Endothelial cell of umbilical vein (primary cell): ENCODE results near the gene KIAA1671. TPM values are rescaled to one million over a fixed set of nuclear protein-coding genes. Genes with fewer than 3 reads are reported as not detected.

ENCODE experiments used
- BruUV-seq: library from RNA; stranded (reverse); fragments of 400-500 nt; replicated peaks from 2 replicates; lab custom pipeline; 2021; lab: Mats Ljungman, UMichigan
- CTCF ChIA-PET: fragments of 300-600, 350-600 bp; sonication (Branson Sonifier 250); formaldehyde crosslinking; loops from one replicate; lab custom pipeline; 2021; ENCODE audit warnings: antibody characterized with exemption, inconsistent platforms; lab: Charles Lee
- POLR2A ChIA-PET: fragments of 300-600, 350-600 bp; sonication (Branson Sonifier 250); formaldehyde crosslinking; loops from one replicate; lab custom pipeline; 2021; ENCODE audit warnings: antibody characterized with exemption, inconsistent platforms; lab: Charles Lee
- DNase-seq: peaks from one replicate; pipeline ENCODE4 v3.0.0-alpha.2; 2011; ENCODE audit warnings: low read depth, low spot score
- FAIRE-seq: peaks from 2 replicates; lab custom pipeline; 2011; peaks lifted over from hg19 to GRCh38; lab: Jason Lieb, UNC
- H2AFZ ChIP-seq: 2 replicates; pipeline ENCODE4 v1.6.0; 2012; ENCODE audit warnings: low read depth, low read length, control low read depth, inconsistent platforms
- H3K27ac ChIP-seq: 2 replicates; pipeline ENCODE4 v1.5.1; 2011; ENCODE audit warnings: low read depth, mild to moderate bottlenecking, control low read depth, low read length, moderate library complexity; ENCODE audit not compliant: insufficient read depth
- H3K27me3 ChIP-seq, 2 experiments: 2 replicates each; pipeline versions ENCODE4 v1.6.0 to v1.6.1; 2011; ENCODE audit warnings: low read length in 2 of 2, mixed read lengths in 1 of 2; ENCODE audit not compliant: control insufficient read depth in 2 of 2, insufficient read depth in 2 of 2
- H3K36me3 ChIP-seq, 2 experiments: 2 replicates in 1 of 2; 3 replicates in 1 of 2; pipeline ENCODE4 v1.5.1; 2011; ENCODE audit warnings: low read length in 2 of 2, mild to moderate bottlenecking in 1 of 2, moderate library complexity in 1 of 2; ENCODE audit not compliant: control insufficient read depth in 2 of 2, insufficient read depth in 2 of 2; ENCODE audit errors: extremely low read depth in 1 of 2
- H3K4me1 ChIP-seq: 3 replicates; pipeline ENCODE4 v1.5.1; 2011; ENCODE audit warnings: mild to moderate bottlenecking, low read length; ENCODE audit not compliant: control insufficient read depth, insufficient read depth; ENCODE audit errors: extremely low read depth
- H3K4me2 ChIP-seq: 2 replicates; pipeline ENCODE4 v1.6.1; 2011; ENCODE audit warnings: low read length, control low read depth, mixed read lengths; ENCODE audit not compliant: insufficient read depth
- H3K4me3 ChIP-seq, 3 experiments: fragments of 200-600 bp in 1 of 3; sonication (generic), shearing (Covaris generic) in 1 of 3; replicated peaks in 1 of 3; 2 replicates each; pipeline ENCODE4 v1.5.1; 2011 to 2016; ENCODE audit warnings: control low read depth in 3 of 3, low read length in 3 of 3, mild to moderate bottlenecking in 2 of 3, inconsistent platforms in 1 of 3, low read depth in 1 of 3, moderate library complexity in 1 of 3; ENCODE audit not compliant: insufficient read depth in 1 of 3
- H3K79me2 ChIP-seq: 2 replicates; pipeline ENCODE4 v1.6.0; 2012; ENCODE audit warnings: low read length, inconsistent platforms; ENCODE audit not compliant: control insufficient read depth, insufficient read depth
- H3K9ac ChIP-seq: replicated peaks from 2 replicates; pipeline ENCODE3; 2011; ENCODE audit warnings: low read length, control low read depth; ENCODE audit not compliant: insufficient read depth; ENCODE audit errors: extremely low read depth
- H3K9me1 ChIP-seq: replicated peaks from 3 replicates; pipeline ENCODE4 v1.6.0; 2011; ENCODE audit warnings: mild to moderate bottlenecking, low read length; ENCODE audit not compliant: control insufficient read depth, insufficient read depth; ENCODE audit errors: extremely low read depth
- H3K9me3 ChIP-seq: replicated peaks from 2 replicates; pipeline ENCODE4 v1.5.1; 2012; ENCODE audit warnings: low read length, inconsistent platforms; ENCODE audit not compliant: control insufficient read depth, insufficient read depth
- H4K20me1 ChIP-seq: replicated peaks from 2 replicates; pipeline ENCODE3; 2011; ENCODE audit warnings: mild to moderate bottlenecking, low read length; ENCODE audit not compliant: control insufficient read depth, insufficient read depth; ENCODE audit errors: extremely low read depth
- CTCF ChIP-seq, 2 donors: IDR thresholded peaks; 1 replicate in 1 of 2; 2 replicates in 1 of 2; pipeline ENCODE4 v1.5.1; 2011; ENCODE audit warnings: low read length in 2 of 2, mild to moderate bottlenecking in 2 of 2, moderate library complexity in 2 of 2, control low read depth in 1 of 2, inconsistent platforms in 1 of 2, low read depth in 1 of 2; ENCODE audit not compliant: insufficient read depth in 1 of 2; ENCODE audit errors: extremely low read depth in 1 of 2
- EZH2 ChIP-seq: IDR thresholded peaks from 2 replicates; pipeline ENCODE4 v1.6.1; 2012; ENCODE audit warnings: borderline replicate concordance, low read depth, mild to moderate bottlenecking, moderate library complexity, low read length, inconsistent platforms; ENCODE audit not compliant: severe bottlenecking
- GATA2 ChIP-seq: IDR thresholded peaks from 2 replicates; pipeline ENCODE4 v1.7.0; 2011; ENCODE audit warnings: low read depth, mild to moderate bottlenecking, moderate library complexity, mixed read lengths, low read length; ENCODE audit not compliant: insufficient read length, insufficient read depth
- JUN ChIP-seq: IDR thresholded peaks from 2 replicates; pipeline ENCODE4 v1.6.1; 2011; ENCODE audit warnings: borderline replicate concordance, low read depth; ENCODE audit not compliant: insufficient read length, insufficient read depth
- MAX ChIP-seq: IDR thresholded peaks from 2 replicates; pipeline ENCODE4 v1.6.1; 2011; ENCODE audit not compliant: insufficient read depth, insufficient read length
- MYC ChIP-seq: IDR thresholded peaks from one replicate; pipeline ENCODE4 v1.6.1; 2011; ENCODE audit warnings: mild to moderate bottlenecking, low read depth, low read length
- POLR2AphosphoS5 ChIP-seq: IDR thresholded peaks from 2 replicates; pipeline ENCODE4 v1.6.1; 2012; ENCODE audit warnings: low read depth, mild to moderate bottlenecking, control low read depth, low read length, moderate library complexity; ENCODE audit not compliant: insufficient read depth
- dilution Hi-C: fragments of 300-500 bp; cut with MboI; formaldehyde crosslinking; loops from one replicate; pipeline ENCODE4 v1.15.0; 2019; ENCODE audit warnings: low sequenced_read_pairs; ENCODE audit not compliant: extremely low pct_ligation_motif_present
- intact Hi-C: fragments of 100-400 bp; cut with micrococcal nuclease; formaldehyde crosslinking; loops from one replicate; pipeline ENCODE4 v1.10.0; 2022
- polyA plus RNA-seq, 4 experiments: library from polyadenylated mRNA; depleted of rRNA in 3 of 4; stranded (reverse) in 3 of 4; unstranded in 1 of 4; fragments of >200 nt; gene quantifications; 2 replicates each; pipeline versions ENCODE4 v1.2.1 to v1.2.3, GENCODE V29; 2011 to 2012; ENCODE audit warnings: missing spikeins in 1 of 4
- total RNA-seq: library from RNA; stranded (reverse); gene quantifications from 2 replicates; pipeline ENCODE4 v1.2.3, GENCODE V29; 2021

Gene KIAA1671
- total and polyA plus RNA-seq, 2 donors (not counting 3 experiments of a cell fraction or from before 2014, with no cell fraction given): 23.1 to 85.1 TPM

DNA sequence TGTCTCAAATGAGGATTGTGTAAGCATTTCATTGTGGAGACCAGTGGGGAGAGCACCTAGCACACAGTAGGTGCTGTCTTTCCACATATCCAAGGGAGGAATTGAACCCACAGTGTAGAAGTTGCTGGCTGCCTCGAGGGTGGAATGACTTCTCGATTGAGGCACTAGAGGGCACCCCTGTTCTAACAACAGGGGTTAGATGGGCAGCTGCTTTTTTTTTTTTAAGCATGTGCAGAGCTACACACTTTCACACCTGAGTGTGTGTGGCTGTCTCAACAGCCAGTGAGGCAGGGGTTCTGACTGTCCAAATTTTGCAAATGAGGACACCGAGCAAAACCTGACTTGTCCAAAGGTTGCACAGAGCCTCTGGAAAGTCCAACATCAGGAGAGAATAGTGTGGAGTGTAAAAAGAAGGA, 128.9 kb downstream of the KIAA1671 start:
- peaks cover 15% of the 10 kb centered on the region for H3K4me1 ChIP-seq
- BruUV-seq: no TSS peak
- H3K27ac ChIP-seq: no peak overlapping the region
- intact Hi-C loops: loop anchor here (1.0 kb wide), 2 partner anchors 91 to 253 kb away; no protein-coding TSS in a partner anchor
- H3K4me2 ChIP-seq: no peak overlapping the region
- no peaks in the 10 kb centered on the region for H3K36me3 ChIP-seq
- H3K79me2 ChIP-seq: no peaks in the 10 kb centered on the region
- peaks cover 2% of the 10 kb centered on the region for H4K20me1 ChIP-seq
- DNase-seq: peak; percentile 59
- ChIA-PET CTCF (interaction anchor here (0.9 to 3.5 kb wide), 19 partner anchors 9 to 692 kb away, joined by 3 to 31 read pairs (median 5); no protein-coding TSS in a partner anchor), POLR2A (no interaction called here)
- H3K27me3 ChIP-seq: no peaks in the 10 kb centered on the region
- dilution Hi-C loops: no loop called here
- TF ChIP-seq JUN (no peak), EZH2 (no peak), CTCF (IDR thresholded peaks at IDR 0.05; ENCODE audit: extremely low read depth in 1 of 2, insufficient read depth in 1 of 2, low read depth in 1 of 2, low read length in 2 of 2) (peak; percentile 55 to 73)
- no peak overlapping the region for H2AFZ ChIP-seq
- H3K9me1 ChIP-seq: no peaks in the 10 kb centered on the region
- H3K4me3 ChIP-seq: no peak overlapping the region
- peak; percentile 46 for FAIRE-seq
- H3K9ac ChIP-seq: no peak overlapping the region
- no peaks in the 10 kb centered on the region for H3K9me3 ChIP-seq

GRCh38 chr22:25082096-25082495, 129.6 kb downstream of the KIAA1671 start:
- H2AFZ ChIP-seq: no peak overlapping the region
- no peak for TF ChIP-seq MYC
- no peak for TF ChIP-seq POLR2AphosphoS5
- TF ChIP-seq JUN: no peak
- no peak for TF ChIP-seq MAX
- no peak for TF ChIP-seq GATA2
- no peak for TF ChIP-seq CTCF (IDR thresholded peaks at IDR 0.05; ENCODE audit: extremely low read depth in 1 of 2, insufficient read depth in 1 of 2, low read depth in 1 of 2, low read length in 2 of 2)
- FAIRE-seq: no peak
- ChIA-PET CTCF (interaction anchor here (0.9 to 3.5 kb wide), 18 partner anchors 10 to 691 kb away, joined by 3 to 31 read pairs (median 5); no protein-coding TSS in a partner anchor), POLR2A (no interaction called here)
- no peaks in the 10 kb centered on the region for H4K20me1 ChIP-seq
- dilution Hi-C loops: no loop called here
- H3K9ac ChIP-seq: no peak overlapping the region
- BruUV-seq: no TSS peak
- H3K4me3 ChIP-seq: no peak overlapping the region
- H3K27me3 ChIP-seq: no peaks in the 10 kb centered on the region
- no peaks in the 10 kb centered on the region for H3K9me3 ChIP-seq
- no peaks in the 10 kb centered on the region for H3K36me3 ChIP-seq
- intact Hi-C loops: no loop called here
- peaks cover 21% of the 10 kb centered on the region for H3K4me1 ChIP-seq
- no peak overlapping the region for H3K27ac ChIP-seq
- H3K79me2 ChIP-seq: no peaks in the 10 kb centered on the region
- H3K4me2 ChIP-seq: no peak overlapping the region
- no peaks in the 10 kb centered on the region for H3K9me1 ChIP-seq
- DNase-seq: no peak
